T-helper 1 cell (primary cell): ENCODE data around the gene SAGE1.
A peak's percentile ranks its signal among the peaks of the same experiment; 100 is the strongest.
"Not testable (repeated sequence)": the region's sequence is repeated elsewhere in the genome, so short reads cannot be mapped to it uniquely, and the experiment has no call there.

ENCODE experiments used
- DNase-seq, 5 donors: peaks; one replicate each; pipeline ENCODE4 v3.0.0-alpha.2; 2012 to 2020
- total RNA-seq, 4 donors: gene quantifications; one replicate each; lab custom pipeline; 2026; lab: John Stamatoyannopoulos, UW

The SAGE1 gene, protein sequence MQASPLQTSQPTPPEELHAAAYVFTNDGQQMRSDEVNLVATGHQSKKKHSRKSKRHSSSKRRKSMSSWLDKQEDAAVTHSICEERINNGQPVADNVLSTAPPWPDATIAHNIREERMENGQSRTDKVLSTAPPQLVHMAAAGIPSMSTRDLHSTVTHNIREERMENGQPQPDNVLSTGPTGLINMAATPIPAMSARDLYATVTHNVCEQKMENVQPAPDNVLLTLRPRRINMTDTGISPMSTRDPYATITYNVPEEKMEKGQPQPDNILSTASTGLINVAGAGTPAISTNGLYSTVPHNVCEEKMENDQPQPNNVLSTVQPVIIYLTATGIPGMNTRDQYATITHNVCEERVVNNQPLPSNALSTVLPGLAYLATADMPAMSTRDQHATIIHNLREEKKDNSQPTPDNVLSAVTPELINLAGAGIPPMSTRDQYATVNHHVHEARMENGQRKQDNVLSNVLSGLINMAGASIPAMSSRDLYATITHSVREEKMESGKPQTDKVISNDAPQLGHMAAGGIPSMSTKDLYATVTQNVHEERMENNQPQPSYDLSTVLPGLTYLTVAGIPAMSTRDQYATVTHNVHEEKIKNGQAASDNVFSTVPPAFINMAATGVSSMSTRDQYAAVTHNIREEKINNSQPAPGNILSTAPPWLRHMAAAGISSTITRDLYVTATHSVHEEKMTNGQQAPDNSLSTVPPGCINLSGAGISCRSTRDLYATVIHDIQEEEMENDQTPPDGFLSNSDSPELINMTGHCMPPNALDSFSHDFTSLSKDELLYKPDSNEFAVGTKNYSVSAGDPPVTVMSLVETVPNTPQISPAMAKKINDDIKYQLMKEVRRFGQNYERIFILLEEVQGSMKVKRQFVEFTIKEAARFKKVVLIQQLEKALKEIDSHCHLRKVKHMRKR
- total RNA-seq: 0 reads per million in 4 donors

DNA sequence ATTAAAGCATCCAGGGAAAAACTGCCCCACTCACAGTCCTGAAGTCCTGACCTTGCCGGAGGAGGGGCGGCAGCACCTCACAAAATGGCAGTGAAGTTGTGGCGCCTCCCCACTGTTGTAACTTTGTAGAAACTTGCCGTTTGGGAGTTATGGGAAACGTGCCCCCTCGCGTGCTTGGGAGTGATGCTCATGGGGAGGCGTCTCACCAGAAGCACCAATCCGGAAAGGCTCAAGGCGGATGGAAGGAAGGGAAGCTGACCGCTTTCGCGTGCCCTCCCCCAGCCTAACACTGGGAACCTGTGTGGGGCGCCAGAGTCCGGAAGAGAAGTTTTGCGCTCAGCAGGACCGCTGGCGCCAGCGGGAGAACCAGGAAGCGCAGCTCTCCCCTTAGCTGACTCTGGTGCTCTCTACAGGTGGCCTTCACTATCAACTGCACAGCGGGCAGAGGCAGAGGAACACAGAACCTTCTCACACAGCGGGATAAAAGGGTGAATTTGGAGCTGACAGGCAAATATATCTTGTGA, at the start of gene SAGE1, which contains the start of gene CT45A10:
TSS of gene SAGE1 (plus strand) at position 423 of the 524 bp plus-strand sequence. CDS start 2,527 bp downstream, outside the sequence.
TSS of gene CT45A10 (minus strand) at position 151 of the 524 bp plus-strand sequence. CDS start 8,100 bp downstream, outside the sequence.
- no peak for DNase-seq

DNA sequence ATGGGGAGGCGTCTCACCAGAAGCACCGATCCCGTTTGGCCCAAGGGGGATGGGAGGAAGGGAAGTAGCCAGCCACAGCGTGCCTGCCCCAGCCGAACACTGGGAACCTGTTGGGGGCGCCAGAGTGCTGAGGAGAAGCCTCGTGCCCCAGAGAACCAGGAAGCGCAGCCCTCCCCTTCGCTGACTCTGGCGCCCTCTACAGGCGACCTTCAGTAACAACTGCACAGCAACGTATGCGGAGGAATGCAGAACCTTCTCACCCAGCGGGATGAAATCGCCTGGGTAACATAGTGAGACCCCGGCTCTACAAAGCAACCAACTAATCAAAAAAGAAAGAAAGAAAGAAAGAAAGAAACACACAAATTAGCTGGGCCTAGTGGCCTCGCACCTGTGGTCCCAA, 39.1 kb upstream of the SAGE1 start, which contains the start of gene CT45A8:
TSS of gene CT45A8 (minus strand) at position 101 of the 400 bp plus-strand sequence. CDS start 3,755 bp downstream, outside the sequence.
- DNase-seq: not testable (repeated sequence)

DNA sequence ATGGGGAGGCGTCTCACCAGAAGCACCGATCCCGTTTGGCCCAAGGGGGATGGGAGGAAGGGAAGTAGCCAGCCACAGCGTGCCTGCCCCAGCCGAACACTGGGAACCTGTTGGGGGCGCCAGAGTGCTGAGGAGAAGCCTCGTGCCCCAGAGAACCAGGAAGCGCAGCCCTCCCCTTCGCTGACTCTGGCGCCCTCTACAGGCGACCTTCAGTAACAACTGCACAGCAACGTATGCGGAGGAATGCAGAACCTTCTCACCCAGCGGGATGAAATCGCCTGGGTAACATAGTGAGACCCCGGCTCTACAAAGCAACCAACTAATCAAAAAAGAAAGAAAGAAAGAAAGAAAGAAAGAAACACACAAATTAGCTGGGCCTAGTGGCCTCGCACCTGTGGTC, 21.8 kb upstream of the SAGE1 start, which contains the start of gene CT45A9:
TSS of gene CT45A9 (minus strand) at position 101 of the 400 bp plus-strand sequence. CDS start 3,751 bp downstream, outside the sequence.
- DNase-seq: not testable (repeated sequence)

DNA sequence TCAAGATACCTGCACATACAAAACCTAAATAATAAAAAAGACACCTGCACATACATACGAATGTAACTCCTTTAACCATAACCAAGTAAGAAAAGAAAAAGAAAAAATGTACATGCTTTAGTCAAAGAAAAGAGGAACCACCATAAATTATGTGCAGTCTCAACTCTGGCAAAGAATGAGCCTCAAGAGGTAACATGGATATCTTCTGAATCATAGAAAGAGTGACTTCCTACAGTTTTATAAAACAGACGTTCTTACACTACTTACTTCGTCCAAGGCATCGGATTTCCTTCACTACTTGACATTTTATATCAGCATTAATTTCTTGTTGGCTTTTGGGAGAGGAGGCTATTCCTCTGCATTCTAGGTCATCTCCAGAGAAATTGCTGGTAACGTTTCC, 10.8 kb upstream of the SAGE1 start:
- not testable (repeated sequence) for DNase-seq

DNA sequence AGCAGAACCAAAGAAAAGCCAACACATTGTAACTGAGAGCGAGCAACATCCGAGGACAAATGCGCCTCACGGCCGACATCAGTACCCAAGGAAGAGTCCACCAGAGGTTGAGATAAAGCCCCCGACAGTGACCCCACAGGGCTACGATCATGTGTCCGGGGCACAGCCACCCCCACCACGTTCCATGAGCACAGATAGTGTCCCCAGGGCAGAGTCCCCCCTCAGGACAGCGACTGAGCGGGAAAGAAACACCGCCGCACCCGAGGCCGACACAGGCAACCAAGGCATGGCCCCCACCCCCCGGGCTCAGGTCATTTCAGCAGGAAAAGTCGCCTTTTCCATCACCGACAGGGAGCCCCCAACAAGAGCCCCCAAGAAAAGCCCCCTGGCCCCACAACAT, 5.3 kb upstream of the SAGE1 start:
- not testable (repeated sequence) for DNase-seq

DNA sequence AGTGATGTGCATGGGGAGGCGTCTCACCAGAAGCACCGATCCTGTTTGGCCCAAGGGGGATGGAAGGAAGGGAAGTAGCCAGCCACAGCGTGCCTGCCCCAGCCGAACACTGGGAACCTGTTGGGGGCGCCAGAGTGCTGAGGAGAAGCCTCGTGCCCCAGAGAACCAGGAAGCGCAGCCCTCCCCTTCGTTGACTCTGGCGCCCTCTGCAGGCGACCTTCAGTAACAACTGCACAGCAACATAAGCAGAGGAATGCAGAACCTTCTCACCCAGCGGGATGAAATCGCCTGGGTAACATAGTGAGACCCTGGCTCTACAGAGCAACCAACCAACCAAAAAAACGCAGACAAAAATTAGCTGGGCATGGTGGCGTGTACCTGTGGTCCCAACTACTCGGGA, 4.5 kb upstream of the SAGE1 start:
- peak in 1 of 5 donors; percentile 30 for DNase-seq

DNA sequence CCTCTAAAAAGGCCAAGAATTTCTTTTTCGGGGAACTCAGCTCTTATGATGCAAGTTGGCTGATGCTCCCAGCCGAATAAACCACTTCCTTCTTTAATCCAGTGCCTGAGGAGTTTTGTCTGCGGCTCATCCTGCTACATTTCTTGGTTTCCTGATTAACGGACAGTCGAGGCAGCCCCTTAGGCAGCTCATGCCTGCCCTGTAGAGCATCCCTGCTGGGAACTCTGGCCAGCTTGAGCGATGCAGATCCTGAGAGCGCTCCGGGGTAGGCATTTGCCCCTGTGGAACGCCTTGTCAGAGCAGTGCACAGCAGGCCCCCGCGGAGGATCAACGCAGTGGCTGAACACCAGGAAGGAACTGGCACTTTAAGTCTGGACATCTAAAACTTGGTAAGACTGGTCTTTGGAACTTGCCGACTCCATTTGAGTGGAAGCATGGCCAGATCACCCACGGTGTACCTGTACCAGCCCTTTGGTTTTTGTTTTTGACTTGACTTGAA, 3.4 kb upstream of the SAGE1 start:
- no peak for DNase-seq

DNA sequence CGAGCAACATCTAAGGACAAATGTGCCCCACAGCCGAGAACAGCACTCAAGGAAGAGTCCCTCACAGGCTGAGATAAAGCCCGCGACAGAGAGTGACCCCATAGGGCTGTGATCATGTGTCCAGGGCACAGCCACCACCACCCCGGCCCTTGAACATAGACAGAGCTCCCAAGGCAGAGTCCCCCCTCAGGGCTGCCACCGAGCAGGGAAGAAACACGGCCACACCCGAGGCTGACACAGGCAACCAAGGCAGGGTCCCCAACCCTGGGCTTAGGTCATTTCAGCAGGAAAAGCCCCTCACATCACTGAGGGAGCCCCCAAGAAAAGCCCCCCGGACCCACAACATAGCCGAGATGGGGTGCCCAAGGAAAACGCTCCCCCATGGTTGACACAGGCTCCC, 735 bp upstream of the SAGE1 start:
- DNase-seq: no peak

DNA sequence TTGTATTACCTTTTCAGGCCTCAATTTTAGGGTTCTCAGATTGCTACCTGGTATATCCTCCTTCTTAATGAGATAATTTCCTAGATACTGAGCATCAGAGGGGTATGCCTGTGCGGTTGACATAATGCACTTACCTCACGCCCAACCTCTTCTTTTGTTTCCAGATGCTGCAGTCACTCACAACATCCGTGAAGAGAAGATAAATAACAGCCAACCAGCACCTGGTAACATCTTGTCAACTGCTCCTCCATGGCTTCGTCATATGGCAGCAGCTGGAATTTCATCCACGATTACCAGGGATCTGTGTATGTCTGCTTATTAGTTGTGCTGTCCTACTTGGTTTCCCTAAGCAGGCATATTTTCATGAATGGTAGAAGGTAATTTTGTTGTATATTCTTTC, 16.7 kb downstream of the SAGE1 start:
- no peak for DNase-seq

DNA sequence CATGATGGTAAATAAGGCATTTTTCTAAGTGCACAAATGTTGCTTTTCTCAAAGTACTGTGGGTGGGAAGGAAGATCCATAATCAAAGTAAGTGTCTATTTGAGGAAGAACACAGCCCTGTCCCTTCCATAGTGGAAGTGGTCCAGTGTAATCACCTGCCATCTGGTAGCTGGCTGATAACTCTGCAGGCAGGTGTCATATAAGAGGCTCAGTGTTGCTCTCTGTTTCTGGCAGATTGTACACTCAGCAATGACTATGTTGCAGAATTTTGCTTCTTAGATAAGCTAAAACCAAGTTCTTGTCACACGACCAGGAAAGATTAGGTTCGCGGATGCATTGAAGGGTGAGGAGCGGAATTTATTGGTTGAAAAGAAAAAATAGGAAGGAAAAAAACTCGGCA, 20.9 kb downstream of the SAGE1 start:
- no peak for DNase-seq

DNA sequence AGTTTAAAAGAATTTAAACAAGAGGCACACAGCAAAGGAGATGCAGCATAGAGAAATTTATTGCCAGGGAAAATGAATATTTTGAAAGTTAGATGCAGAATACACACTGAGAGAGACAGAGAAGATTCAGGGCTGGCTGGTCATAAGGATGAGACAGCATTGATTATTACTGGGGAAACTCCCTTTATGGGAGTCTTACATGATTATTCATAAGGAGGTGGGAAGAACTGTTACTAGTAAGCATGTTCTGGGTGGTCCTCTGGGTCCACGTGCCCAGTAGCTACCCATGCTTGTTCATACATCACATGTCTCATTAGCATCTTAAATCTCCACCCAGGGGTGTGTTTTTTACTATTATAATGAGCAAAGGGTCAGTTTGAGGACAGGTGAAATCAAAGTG, 27.0 kb downstream of the SAGE1 start:
- DNase-seq: not testable (repeated sequence)

DNA sequence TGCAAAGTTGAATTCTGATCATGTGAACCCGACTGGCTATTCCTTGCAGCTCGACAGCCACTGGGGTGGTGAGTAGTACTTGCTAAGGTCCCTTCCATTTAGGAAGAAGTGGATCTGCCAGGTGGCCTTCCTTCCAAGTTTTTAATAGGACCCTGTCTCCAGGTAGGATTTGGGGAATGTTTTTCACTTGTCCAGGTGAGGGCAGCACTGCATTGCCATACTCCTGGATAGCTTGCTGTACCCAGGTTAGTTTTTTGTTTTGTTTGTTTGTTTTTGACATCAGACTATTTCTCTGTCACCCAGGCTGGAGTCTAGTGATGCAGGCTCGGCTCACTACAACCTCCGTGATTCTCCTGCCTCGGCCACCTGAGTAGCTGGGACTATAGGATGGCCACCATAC, 29.8 kb downstream of the SAGE1 start:
- no peak for DNase-seq

DNA sequence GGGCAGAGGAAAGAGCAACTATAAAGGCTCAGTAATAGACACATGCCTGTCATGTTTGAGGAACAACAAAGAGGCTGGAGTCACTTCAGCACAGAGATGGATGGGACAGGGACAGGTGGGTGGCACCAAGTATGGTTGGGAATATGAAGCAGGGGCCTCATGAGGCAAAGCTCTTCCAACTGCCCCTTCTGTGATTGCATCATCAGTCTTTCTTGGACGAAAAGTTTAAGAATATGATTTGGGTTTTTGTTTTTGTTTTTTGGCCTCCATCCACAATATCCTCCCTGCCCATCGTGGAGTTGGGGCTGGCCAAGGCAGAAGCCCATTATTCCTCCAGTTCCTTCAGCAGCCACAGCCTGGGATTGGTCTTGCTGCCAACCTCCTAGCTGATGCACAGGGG, 34.4 kb downstream of the SAGE1 start:
- DNase-seq: no peak

DNA sequence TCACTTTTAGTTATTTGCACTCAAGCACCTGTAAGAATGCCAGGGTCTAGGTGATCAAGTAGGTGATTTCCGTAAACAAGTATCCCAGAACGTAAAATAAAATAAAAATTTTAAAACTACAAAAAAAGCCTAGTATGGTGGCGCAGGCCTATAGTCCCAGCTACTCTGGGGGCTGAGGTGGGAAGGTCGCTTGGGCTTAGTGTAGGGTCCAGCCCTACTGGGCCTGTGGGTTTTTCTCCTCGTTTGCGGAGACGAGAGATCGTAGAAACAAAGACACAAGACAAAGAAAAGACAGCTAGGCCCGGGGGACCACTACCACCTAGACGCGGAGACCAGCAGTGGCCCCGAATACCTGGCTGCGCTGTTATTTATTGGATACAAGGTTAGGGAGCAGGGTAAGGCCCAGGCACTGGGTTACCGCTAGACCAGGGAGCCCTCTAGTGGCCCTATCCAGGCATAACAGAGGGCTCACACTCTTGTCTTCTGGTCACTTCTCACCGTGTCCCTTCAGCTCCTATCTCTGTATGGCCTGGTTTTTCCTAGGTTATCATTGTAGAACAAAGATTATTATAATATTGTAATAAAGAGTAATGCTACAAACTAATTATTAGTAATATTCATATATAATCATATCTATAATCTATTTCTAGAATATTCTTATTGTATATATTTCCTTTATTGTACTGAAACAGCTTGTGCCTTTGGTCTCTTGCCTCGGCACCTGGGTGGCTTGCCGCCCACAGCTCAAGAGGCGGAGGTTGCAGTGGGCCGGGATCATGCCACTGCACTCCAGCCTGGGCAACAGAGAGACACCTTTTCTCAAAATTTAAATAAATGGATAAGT, 38.4 kb downstream of the SAGE1 start:
- peak in 4 of 5 donors; percentile 2 to 14 (median 12) for DNase-seq

DNA sequence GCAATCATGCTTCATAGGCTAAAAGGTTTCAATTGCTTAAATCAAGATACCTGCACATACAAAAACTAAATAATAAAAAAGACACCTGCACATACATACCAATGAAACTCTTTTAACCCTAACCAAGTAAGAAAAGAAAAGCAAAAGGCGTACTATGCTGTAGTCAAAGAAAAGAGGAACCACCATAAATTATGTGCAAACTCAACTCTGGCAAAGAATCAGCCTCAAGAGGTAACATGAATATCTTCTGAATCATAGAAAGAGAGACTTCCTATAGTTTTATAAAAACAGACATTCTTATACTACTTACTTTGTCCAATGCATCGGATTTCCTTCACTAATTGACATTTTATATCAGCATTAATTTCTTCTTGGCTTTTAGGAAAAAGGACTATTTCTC, 51.0 kb downstream of the SAGE1 start:
- no peak for DNase-seq

DNA sequence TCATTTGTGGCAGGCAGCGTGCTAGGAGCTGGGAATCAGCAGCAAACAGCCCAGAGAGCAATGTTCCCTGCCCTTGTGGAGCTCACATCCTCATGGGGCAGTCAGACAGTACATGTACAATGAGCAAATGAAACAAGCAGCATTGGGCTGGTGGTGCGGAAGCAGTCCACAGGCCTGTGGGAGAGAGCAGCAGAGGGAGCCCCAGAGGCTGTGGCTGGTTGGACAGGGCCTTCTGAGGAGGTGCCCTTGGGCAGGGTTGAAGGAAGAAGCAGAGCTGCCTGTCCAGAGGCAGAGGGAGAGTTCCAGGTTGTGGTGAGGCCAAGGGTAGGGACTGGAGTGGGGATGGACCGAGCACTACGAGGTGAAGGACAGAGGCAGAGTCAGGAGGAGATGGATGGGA, 57.8 kb downstream of the SAGE1 start:
- DNase-seq: no peak
